GM19467 (cell line): ENCODE data around the gene GPR52.

Experiments used
- ATAC-seq: cut with Tn5 transposase; IDR thresholded peaks from one replicate; pipeline ENCODE4 v1.9.1; 2021; ENCODE audit warnings: mild to moderate bottlenecking, moderate library complexity; ENCODE audit not compliant: unreplicated experiment

Gene GPR52

GRCh38 chr1:174465855-174466254 is 18.1 kb downstream of the GPR52 start:
- ATAC-seq = no peak

GRCh38 chr1:174466607-174467006 is 18.8 kb downstream of the GPR52 start:
- ATAC-seq = no peak

- no peak for ATAC-seq
Measured at GRCh38 chr1:174469052-174469451, 21.3 kb downstream of the GPR52 start.

- no peak for ATAC-seq
Measured at GRCh38 chr1:174469687-174470086, 21.9 kb downstream of the GPR52 start.

GRCh38 chr1:174479281-174479680 is 31.5 kb downstream of the GPR52 start:
- ATAC-seq = no peak

GRCh38 chr1:174480324-174480723 is 32.6 kb downstream of the GPR52 start:
- ATAC-seq = no peak

GRCh38 chr1:174491606-174492005 is 43.8 kb downstream of the GPR52 start:
- no peak for ATAC-seq

- no peak for ATAC-seq
Measured at GRCh38 chr1:174497478-174497877, 49.7 kb downstream of the GPR52 start.
